ENCODE measurements around the gene CAPNS2. TPM values are rescaled to one million over a fixed set of nuclear protein-coding genes. Genes with fewer than 3 reads are reported as not detected.

Gene CAPNS2
- total and polyA plus RNA-seq, 12 donors, result 0.13 to 1.3 (median 0.33) TPM; not detected in 3

GRCh38 chr16:55542459-55543082, 23.9 kb upstream of the CAPNS2 start:
- no peak overlapping the region for H3K27ac ChIP-seq
- H3K4me3 ChIP-seq, result no peak overlapping the region
- no peaks in the 10 kb centered on the region for H3K27me3 ChIP-seq
- WGBS, 4 donors, result 84 to 97% (median 92%) methylated on average over 1 of the region's 1 CpG
- no peak for DNase-seq
- intact Hi-C loops (cut with DNase I), result loop anchor here in 1 of 2 donors (5.0 kb wide), 1 partner anchor 75 kb away; no protein-coding TSS in a partner anchor
- TF ChIP-seq CTCF (IDR thresholded peaks at IDR 0.05), result no peak
- no peaks in the 10 kb centered on the region for H3K9me3 ChIP-seq (replicated peaks in 1 of 3)
- H3K36me3 ChIP-seq (replicated peaks in 1 of 2), result no peaks in the 10 kb centered on the region
- H3K4me1 ChIP-seq (replicated peaks in 1 of 2), result peaks cover 0 to 11% of the 10 kb centered on the region in 2 donors

- Histone ChIP-seq H3K4me1 (replicated peaks in 1 of 2) (peaks cover 0 to 11% of the 10 kb centered on the region in 2 donors), H3K4me3 (no peak overlapping the region), H3K36me3 (replicated peaks in 1 of 2) (no peaks in the 10 kb centered on the region), H3K27me3 (no peaks in the 10 kb centered on the region), H3K27ac (no peak overlapping the region), H3K9me3 (replicated peaks in 1 of 3) (no peaks in the 10 kb centered on the region)
- DNase-seq, result no peak
- 13 to 31% (median 25%) methylated on average over 2 of the region's 2 CpGs for WGBS, 4 donors
- TF ChIP-seq CTCF (IDR thresholded peaks at IDR 0.05), result peak in 5 of 6 experiments; percentile 46 to 72 (median 59)
- TF ChIP-seq POLR2A (IDR thresholded peaks at IDR 0.05), result no peak
- intact Hi-C loops (cut with DNase I), result loop anchor here in 1 of 2 donors (5.0 kb wide), 1 partner anchor 76 kb away; no protein-coding TSS in a partner anchor
Observed at GRCh38 chr16:55543472-55543871, 23.0 kb upstream of the CAPNS2 start.

GRCh38 chr16:55552621-55553020, 13.9 kb upstream of the CAPNS2 start:
- Histone ChIP-seq H3K36me3 (replicated peaks in 1 of 2) (no peaks in the 10 kb centered on the region), H3K4me1 (replicated peaks in 1 of 2) (no peaks in the 10 kb centered on the region), H3K4me3 (no peak overlapping the region), H3K9me3 (replicated peaks in 1 of 3) (no peaks in the 10 kb centered on the region), H3K27ac (no peak overlapping the region), H3K27me3 (no peaks in the 10 kb centered on the region)
- intact Hi-C loops (cut with DNase I), result loop anchor here in 1 of 2 donors (10.0 kb wide), 1 partner anchor 152 kb away; no protein-coding TSS in a partner anchor
- DNase-seq, result no peak
- no peak for TF ChIP-seq POLR2A (IDR thresholded peaks at IDR 0.05)
- TF ChIP-seq CTCF (IDR thresholded peaks at IDR 0.05), result no peak

- TF ChIP-seq CTCF (IDR thresholded peaks at IDR 0.05) (no peak), POLR2A (IDR thresholded peaks at IDR 0.05) (no peak)
- no peak overlapping the region for H3K27ac ChIP-seq
- H3K9me3 ChIP-seq (replicated peaks in 1 of 3), result no peaks in the 10 kb centered on the region
- H3K4me3 ChIP-seq, result no peak overlapping the region
- 57 to 92% (median 75%) methylated on average over 2 of the region's 2 CpGs for WGBS, 4 donors
- peaks cover 0 to 13% of the 10 kb centered on the region in 2 donors for H3K4me1 ChIP-seq (replicated peaks in 1 of 2)
- H3K36me3 ChIP-seq (replicated peaks in 1 of 2), result no peaks in the 10 kb centered on the region
- intact Hi-C loops (cut with DNase I), result loop anchor here in 1 of 2 donors (10.0 kb wide), 1 partner anchor 149 kb away; no protein-coding TSS in a partner anchor
- no peak for DNase-seq
- H3K27me3 ChIP-seq, result no peaks in the 10 kb centered on the region
Observed at GRCh38 chr16:55555436-55555835, 11.0 kb upstream of the CAPNS2 start.

Measured in adrenal gland (tissue), 12 donors.